H54 (cell line): Measurements from ENCODE around the gene CANX.
A peak's percentile ranks its signal among the peaks of the same experiment; 100 is the strongest.
"Not testable (repeated sequence)": the region's sequence is repeated elsewhere in the genome, so short reads cannot be mapped to it uniquely, and the experiment has no call there.

Source experiments
- DNase-seq: peaks from one replicate; pipeline ENCODE4 v3.0.0; 2011; ENCODE audit warnings: low spot score, mixed read lengths; ENCODE audit not compliant: insufficient read length
- FAIRE-seq: peaks from 3 replicates; lab custom pipeline; 2011; peaks lifted over from hg19 to GRCh38; lab: Jason Lieb, UNC
- POLR2A ChIP-seq: IDR thresholded peaks from 2 replicates; pipeline ENCODE4 v1.6.1; 2011; ENCODE audit warnings: low read depth, mild to moderate bottlenecking, low read length

The CANX gene

DNA sequence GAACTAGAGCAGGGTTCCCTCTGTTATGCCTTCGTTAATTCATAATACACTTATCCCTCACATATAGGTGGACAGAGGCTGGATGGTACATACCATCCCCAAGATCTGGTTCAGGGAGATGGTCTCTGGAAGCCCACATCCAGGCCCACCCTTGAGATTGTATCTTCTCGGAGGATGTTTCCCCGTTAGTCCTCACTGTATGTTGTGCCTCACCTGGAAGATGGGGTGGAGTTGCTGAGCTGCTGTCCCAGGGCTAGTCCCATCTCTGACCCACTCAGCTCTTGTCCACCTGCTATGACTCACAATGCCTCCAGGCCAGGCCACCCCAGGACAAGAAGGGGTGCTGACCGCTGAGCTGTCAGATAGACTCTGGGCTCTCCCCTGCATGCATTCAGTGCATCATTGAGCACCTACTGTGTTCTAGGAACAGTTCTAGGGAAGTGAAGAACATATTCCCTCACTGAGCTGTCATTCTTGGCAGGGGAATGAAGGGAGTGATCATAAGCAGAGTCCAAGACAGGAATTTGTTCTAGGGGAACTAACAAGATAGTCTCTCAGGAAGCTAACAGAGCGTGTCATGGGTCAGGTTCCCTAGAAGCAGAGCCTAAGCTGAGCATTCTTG, 17.9 kb upstream of the CANX start, which contains the start of gene CBY3:
TSS of gene CBY3 (minus strand) at position 255 of the 622 bp plus-strand sequence. CDS start at position 139, 116 bp downstream.
- DNase-seq (no peak), FAIRE-seq (no peak)
- no peak for TF ChIP-seq POLR2A

DNA sequence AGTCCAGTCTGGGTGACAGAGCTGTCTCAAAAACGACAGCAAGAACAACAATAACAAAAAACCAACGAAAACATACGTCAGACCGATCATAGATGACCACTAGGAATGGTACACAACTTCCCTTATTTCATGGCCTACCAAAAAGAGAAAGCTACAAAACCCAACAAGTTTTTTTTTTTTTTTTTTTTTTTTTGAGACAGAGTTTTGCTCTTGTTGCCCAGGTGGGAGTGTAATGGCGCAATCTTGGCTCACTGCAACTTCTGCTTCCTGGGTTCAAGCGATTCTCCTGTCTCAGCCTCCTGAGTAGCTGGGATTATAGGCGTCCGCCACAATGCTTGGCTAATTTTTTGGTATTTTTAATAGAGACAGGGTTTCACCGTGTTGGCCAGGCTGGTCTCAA, 9.6 kb upstream of the CANX start:
- not testable (repeated sequence) for FAIRE-seq, DNase-seq

DNA sequence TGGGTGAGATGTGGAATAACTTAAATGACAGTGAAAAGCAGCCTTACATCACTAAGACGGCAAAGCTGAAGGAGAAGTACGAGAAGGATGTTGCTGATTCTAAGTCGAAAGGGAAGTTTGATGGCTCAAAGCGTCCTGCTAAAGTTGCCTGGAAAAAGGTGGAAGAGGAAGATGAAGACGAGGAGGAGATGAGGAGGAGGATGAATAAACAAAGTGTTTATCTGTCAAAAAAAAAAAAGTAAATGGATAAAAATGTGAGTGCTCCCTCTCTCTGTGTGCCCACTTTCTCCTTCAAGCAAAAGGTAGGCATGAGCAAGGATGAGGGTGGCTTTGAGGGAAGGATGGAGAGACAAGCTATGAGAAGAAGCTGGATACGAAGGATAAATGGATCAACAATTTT, 4.2 kb upstream of the CANX start:
- no peak for FAIRE-seq
- no peak for TF ChIP-seq POLR2A
- no peak for DNase-seq

DNA sequence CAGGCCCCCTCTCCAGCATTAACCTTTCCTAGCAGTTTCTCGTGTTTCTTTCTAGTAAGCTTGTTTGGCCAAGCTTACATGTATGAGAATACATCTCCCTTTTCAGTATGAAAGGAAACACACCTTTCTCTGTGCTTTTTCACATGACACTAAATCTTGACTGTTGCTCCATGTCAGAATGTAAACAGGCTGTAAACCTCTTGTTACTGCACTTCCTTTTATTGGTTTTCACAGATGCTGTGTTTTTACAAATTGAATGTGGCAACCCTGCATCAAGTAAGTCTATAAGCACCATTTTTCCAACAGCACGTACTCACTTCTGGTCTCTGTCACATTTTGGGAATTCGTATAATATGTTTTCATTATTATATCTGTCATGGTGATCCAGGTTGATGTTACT, 2.2 kb upstream of the CANX start:
- DNase-seq (no peak), FAIRE-seq (no peak)
- TF ChIP-seq POLR2A: no peak

DNA sequence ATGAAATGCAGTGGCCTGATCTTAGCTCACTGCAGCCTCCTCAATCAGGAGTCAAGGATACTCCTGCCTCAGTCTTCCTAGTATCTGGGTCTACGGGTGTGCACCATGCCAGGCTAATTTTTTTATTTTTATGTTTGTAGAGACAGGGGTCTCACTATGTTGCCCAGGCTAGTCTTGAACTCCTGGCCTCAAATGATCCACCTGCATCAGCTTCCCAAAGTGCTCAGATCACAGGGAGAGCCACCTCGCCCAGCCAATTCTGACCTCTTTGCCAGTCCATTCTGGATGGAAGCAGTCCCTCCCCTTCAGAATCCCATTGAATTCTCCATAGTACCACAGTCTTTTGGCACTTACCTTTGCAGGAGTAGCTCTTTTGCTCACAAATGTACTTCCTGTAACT, 1.7 kb upstream of the CANX start:
- FAIRE-seq (no peak), DNase-seq (no peak)
- no peak for TF ChIP-seq POLR2A

DNA sequence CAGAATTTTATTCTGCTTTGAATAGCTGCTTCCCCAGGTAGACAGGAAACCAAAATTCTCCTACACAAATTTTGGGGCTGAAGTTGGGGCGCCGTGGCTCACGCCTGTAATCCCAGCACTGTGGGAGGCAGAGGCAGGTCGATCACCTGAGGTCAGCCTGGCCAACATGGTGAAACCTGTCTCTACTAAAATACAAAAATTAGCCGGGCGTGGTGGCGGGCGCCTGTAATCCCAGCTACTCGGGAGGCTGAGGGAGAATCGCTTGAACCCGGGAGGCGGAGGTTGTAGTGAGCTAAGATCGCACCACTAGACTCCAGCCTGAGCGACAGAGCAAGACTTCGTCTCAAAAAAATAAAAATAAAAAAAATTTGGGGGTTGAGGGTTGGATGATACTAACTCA, 1.2 kb upstream of the CANX start:
- not testable (repeated sequence) for FAIRE-seq, DNase-seq

DNA sequence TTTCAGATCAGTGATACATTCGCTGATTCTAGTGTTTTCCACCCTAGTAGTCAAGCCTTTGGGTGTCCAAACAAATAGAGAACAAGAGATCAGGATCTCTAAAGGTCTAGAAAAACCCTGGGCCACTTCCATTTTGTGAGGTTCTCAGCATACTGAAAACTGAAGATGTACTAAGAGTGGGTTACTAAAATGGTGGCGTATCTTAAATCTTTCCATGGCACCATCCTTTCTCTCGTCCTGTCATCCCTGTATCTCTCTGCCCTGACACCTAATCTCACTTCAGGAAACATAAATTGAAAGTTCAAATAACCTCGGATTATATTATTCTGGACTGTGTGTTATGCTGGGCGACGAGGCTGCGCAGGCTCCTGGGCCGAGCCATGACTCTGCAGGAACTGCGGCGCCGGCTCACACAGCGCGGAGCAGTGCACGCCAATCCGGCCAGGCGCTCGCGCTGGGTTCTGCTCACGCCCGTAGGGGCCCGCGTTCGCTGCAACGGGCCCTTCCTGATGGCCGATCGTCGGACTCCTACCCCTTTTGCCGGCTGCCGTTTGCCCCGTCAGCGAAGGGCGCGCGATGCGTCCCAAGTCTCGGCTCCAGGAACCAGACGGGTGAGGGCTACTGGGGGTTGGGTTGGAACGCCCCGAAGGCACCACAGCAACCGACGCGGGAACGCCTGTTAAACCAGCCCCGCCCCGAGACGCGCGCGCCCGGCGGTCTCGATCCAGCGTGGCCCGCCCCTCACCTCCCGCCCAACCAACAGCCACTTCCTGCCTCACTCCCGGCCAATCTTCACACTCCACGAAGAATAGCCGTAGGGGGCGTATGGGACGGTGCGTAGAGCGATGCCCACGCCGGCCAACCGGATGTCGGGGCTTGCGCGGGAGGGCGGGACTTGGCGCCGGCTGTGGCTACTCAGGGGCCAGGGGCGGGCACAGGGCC, 503 bp upstream of the CANX start:
- peak; percentile 98 for TF ChIP-seq POLR2A
- no peak for FAIRE-seq
- DNase-seq: peak; percentile 99

DNA sequence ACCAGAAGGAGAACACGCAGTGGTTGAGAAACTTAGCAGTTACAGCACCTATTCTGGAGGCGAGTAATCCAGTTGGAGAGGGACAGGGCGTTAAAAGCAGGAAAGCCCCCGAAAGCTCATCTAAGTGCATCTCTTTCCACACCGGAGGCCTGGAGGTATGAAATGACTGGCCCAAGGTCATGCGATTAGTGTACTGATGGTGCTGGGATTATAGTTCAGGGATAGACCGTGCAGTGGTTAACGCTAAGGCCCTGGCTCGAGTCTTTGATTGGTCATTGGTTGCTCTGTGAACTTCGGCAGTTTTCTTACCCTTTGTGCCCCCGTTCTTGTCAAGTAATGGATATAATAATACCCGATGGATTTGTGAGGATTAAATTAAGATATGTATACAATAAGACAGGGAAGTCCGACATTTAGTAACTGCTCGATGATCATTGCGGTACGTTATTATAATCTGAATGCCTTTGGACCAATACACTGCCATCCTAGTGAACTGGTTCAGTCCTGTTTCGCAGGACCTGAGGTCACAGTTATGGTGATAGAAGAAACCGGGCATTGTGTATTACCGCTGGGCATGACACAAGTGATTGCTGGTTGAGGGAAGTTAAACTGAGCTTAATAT, 960 bp downstream of the CANX start:
- DNase-seq: no peak
- FAIRE-seq: no peak
- TF ChIP-seq POLR2A: no peak

DNA sequence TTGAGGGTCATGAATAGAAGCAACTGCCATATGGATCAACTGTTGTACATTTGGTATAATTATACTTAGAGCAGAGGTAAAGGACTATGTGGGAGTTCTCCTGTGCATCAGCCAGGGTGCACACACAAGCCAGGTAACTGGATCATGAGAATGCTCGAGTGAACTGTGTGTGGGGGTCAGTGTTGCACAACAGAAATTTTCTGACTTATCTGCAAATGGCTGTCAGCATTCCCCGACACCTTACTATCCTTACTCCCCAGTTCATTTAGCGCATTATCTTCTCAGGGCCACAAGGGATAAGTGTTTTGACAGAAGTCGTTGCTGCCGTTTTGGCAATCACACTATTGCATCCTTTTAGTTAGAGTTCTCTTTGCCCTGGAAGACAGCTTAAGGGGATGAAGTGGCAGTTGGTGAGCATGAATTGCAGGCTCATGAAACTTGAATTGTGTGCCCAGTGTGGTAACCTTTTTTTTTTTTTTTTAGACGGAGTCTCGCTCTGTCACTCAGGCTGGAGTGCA, 1.7 kb downstream of the CANX start:
- no peak for DNase-seq
- FAIRE-seq: no peak
- no peak for TF ChIP-seq POLR2A

DNA sequence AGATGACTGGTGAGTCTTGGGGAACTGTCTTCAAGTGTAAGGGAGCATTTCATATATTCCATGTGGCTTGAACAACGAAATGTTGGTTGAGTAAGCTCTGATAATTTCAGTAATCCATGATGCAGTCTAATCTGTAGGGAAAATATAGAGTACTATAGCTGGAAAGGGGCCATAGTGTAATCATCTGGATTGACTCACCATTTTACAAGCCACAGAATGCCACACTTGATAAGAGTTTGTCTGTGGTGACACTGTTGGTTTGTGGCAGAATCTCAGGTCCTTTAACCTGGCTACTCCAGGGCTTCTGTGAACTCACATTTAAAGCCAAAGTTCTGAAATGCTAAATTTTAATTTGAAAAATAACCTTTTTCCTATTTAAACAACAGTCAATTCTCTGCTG, 17.5 kb downstream of the CANX start:
- no peak for FAIRE-seq
- TF ChIP-seq POLR2A: no peak
- no peak for DNase-seq

DNA sequence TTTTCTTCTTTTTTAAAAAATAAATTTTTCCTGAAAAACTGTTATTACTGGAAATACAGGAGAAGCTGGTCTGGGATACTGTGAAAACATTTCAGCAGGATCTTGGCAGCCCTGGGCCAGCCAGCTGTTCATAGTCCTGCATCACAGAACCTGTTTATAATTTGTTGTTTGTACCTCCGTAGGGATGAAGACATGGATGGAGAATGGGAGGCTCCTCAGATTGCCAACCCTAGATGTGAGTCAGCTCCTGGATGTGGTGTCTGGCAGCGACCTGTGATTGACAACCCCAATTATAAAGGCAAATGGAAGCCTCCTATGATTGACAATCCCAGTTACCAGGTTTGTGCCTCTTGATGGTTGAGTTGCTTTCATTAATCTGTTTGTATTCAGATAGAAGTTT, 21.5 kb downstream of the CANX start:
- FAIRE-seq (no peak), DNase-seq (no peak)
- no peak for TF ChIP-seq POLR2A

DNA sequence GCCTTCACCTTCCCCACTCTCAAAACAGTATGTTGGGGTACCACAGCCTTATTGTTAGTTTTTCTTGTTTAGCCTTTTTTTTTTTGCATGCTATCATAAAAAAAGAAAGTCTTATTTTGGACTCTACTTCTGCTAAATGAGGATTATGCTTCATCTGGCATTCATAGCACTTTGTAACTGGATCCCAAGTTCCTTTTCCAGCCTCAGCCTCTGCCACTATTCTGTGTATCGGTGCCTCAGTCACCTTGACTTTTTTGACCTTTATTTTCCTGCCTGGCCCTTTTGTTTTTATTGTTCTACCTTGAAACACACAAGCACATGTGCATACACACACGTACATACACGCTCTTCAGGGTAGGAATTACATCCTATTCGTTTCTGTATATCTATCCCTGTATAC, 25.4 kb downstream of the CANX start:
- TF ChIP-seq POLR2A: no peak
- no peak for DNase-seq
- no peak for FAIRE-seq

DNA sequence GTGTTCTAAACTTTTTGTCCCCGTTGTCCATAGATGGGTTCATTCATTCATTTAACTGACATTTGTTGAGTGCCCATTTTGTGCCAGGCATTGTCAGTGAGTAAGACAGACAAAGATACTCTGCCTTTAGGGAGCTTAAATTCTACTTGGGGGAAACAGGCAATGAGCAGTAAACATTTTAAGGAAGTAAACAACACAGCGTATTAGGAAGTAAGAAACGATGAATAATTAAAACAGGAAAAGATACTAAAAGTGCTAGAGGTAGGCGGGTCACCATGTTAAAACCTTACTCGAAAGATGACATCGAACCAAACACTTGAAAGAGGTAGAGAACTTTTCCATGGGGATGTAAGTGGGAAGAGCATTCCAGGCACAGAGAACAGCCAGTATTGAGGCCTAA, 28.3 kb downstream of the CANX start:
- DNase-seq (no peak), FAIRE-seq (no peak)
- no peak for TF ChIP-seq POLR2A

DNA sequence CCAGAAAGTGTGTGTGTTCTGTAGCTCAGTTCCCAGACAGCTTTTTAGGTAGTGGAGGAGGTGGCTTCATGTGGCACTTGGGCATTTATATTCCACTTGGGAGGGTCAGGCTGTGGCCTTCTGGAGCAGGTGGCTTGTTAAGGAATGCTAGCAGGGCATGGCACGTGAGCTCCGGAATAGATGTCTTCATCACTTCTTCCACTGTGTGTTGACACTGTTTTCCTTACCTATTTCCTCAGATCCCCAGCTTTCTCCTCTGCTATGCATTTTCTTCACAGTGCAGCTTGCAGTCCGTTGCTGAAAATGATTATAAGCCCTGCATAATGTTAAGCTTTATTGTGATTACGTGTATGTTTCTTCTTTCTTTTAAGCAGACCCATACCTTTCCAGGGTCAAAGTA, 30.5 kb downstream of the CANX start:
- DNase-seq (no peak), FAIRE-seq (no peak)
- TF ChIP-seq POLR2A: no peak
